KG1 (cell line): Measurements from ENCODE around the gene FAM131B.

ENCODE experiments used
- DNase-seq: peaks from one replicate; lab custom pipeline; 2025; lab: John Stamatoyannopoulos, UW

FAM131B gene

DNA sequence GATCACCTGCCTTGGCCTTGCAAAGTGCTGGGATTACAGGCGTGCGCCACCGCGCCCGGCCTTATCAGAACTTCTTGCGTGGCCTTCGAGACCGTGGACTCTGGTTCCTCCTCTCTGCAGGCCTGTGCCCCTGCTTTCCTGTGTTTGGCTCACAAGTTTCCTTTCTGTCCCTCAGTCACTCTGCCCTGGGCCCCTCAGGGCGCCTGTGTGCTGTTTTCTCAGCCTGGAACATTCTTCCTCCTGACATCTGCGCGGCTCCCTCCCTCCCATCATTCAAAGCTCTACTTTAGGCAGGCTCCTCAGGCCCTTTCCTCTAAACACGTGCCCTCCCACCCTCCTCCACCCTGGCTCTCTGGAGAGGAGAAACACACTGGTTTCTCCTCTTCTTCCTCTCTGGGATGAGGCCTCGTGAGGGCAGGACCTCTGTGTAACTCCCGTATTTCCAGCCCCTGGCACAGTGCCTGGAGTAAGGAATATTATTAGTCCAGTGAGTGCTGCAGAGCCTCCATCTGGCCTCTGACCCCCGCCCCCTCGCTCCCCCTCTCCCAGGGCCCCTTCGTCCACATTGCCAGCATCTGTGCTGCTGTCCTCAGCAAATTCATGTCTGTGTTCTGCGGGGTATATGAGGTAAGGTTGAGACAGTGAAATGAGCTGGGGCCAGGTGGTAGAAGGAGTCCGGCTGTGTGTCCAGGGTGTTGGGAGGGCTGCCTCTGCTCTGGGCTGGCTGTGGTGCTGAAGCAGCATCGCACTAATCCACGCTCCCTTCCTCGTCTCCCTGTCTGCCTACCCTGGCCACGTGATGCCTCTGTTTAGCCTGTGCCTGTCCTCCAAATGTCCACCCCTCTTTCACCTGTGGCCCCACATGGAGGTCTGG, 39.5 kb downstream of the FAM131B start:
- no peak for DNase-seq

DNA sequence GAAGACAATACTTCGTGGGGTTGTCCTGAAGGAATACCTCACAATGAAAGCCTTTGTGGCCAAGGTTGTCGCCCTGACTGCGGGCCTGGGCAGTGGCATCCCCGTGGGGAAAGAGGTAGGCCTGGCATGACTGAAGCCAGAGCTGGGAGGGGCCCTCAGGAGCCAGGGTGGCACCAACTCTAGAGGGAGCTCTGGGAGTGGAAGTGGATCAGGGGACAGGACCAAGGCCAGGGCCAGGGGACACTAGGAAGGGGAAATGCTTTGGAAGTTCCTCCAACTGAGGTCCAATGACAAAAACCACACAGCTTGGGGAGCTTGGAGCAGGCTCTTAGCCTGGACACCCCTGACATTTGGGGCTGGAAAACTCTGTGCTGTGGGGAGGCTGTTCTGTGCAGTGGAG, 40.8 kb downstream of the FAM131B start:
- no peak for DNase-seq

DNA sequence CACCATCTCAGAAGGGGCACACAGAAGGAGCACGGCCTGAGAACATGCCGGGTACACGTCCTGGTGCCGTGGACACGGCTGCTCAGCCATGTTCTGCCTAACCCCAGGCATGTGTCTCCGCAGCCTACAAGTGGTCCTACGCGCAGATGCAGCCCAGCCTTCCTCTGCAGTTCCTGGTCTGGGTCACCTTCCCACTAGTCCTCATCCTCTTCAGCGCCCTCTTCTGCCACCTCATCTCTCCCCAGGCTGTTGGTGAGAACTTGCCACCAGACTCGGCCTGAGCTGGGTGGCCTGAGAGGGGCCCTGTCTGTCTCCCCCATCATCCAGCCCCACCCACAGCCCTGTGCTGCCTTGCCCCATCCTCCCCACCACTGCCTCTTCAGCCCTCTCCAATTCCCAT, 41.3 kb downstream of the FAM131B start:
- no peak for DNase-seq

DNA sequence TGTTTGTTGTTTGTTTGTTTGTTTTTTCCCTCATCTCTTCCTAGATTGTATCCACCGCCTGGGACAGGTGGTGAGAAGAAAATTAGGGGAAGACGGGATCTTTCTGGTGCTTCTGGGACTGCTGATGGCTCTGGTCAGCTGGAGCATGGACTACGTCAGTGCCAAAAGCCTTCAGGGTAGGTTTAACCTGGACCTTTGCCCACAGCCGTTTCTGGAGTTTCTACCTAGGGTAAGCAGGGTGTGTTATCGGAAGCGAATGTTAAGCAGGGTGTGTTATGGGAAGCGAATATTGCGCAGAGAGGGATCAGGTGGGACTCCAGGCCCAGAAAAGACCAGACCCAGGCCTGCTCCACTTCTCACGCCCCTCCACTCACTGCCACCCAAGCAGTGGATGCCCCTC, 41.9 kb downstream of the FAM131B start:
- DNase-seq: no peak

DNA sequence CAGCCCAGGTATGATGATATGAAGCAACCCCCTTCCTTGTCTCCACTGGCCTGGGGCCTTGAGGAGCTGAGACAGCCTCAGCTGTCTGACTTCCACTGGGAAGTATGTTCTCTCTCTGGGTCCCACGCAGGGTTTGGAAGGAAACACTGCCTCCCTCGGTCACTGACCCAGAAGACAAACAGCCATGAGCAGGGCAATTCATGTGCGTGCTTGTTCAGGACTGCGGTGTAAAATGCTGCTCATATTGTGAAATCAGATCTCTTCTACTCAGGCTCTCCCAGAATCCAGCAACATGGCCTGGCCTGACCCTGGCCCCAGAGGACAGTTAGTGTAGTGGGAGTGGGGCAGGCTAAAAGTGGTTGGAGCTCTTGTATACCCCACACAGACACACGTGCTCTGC, 43.9 kb downstream of the FAM131B start:
- DNase-seq: no peak

DNA sequence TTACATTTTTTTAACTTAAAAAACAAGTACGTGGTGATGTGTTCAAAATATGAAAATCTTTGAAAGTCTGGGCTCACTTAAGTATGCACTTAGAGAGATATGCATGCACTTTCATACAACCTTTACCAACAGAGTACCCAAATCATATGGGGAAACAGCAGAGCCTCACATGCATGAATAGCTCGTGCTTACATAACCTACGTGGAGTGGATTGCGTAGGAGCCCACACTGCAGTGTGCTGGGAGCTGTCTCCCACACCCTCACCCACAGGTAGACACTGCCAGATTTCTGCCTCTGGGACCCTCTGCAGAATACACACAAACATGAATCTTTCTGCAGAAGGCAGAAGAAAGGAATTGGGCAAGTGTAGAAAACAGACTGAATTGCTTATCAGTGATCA, 46.0 kb downstream of the FAM131B start:
- DNase-seq: no peak

DNA sequence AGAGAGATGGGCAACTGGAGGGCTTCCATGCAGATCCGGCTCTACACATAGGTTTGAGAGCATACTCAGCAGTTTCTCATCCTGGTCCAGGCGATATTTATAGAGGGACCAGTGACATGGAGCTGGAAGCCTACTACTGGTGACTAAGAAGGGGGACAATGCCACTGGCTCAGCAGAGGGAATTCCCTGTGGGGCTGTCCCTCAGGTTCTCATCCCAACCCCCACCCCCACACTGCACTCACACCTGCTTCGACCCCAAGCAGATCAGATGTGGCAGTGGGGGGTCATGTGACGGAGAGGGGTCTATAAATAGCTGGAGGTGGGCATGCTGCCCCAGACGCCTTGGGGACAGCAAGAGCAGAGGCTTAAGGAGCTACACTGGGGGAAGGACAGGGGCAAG, 46.7 kb downstream of the FAM131B start, which contains the start of gene CLCN1:
TSS of gene CLCN1 (plus strand) at position 336 of the 400 bp plus-strand sequence. CDS start 102 bp downstream, outside the sequence.
- DNase-seq: no peak

DNA sequence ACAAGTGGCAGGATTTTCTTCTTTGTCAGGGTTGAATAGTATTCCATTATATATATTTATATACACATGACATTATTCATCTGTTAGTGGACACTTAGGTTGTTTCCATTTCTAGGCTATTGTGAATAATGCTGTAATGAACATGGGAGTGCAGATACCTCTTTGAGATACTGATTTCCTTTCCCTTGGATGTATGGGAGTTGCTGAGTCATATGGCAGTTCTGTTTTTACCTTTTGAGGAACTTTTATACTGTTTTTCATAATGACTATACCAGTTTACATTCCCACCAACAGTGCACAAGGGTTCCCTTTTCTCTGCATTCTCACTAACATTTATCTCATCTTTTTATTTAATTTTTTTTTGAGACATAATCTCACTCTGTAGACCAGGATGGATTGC, 48.4 kb downstream of the FAM131B start:
- no peak for DNase-seq

DNA sequence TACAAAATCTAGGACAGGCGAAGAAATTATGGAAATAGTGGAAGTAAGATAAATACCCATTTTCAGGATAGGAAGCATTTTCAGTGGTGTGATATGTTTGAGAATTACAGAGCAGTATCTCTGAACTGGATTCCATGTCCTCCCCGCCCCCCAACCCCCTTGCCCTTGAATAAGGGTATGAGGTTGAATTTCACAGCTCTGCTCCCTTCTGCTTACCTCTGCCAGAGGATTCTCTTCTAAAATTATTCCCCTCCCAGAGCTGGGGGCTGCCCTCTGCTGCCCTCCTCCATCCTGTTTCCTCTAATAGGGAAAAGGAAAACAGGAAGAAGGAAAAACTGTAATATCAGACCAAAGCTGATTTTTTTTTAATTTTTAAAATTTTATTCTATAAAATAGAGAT, 53.9 kb downstream of the FAM131B start:
- no peak for DNase-seq

DNA sequence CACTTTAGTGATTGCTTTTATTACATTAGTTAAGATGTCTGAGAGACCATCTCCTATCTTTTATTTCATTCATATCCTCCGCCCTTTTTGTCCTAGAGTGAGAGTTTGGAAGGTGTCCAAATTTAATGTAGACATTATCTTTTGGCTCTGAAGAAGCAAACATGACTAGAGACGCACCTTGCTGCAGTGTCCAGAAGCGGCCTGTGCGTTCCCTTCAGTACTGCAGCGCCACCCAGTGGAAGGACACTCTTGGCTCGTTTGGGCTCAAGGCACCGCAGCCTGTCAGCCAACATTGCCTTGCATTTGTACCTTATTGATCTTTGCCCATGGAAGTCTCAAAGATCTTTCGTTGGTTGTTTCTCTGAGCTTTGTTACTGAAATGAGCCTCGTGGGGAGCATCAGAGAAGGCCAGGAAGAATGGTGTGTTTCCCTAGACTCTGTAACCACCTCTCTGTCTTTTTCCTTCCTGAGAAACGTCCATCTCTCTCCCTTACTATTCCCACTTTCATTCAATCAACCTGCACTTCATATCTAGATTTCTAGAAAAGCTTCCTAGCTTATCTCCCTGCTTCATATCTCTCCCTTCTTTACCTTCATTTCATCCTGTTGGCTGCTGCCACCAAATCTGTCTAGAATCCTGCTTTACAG, 57.0 kb downstream of the FAM131B start:
- DNase-seq: no peak

DNA sequence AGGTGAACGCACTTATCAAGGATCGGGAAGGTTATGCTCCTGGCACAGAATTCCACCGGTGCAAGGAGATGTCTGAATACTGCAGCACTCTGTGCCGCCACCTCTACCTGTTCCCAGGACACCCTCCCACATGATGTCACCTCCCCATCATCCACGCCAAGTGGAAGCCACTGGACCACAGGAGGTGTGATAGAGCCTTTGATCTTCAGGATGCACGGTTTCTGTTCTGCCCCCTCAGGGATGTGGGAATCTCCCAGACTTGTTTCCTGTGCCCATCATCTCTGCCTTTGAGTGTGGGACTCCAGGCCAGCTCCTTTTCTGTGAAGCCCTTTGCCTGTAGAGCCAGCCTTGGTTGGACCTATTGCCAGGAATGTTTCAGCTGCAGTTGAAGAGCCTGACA, 57.6 kb downstream of the FAM131B start:
- DNase-seq: no peak

DNA sequence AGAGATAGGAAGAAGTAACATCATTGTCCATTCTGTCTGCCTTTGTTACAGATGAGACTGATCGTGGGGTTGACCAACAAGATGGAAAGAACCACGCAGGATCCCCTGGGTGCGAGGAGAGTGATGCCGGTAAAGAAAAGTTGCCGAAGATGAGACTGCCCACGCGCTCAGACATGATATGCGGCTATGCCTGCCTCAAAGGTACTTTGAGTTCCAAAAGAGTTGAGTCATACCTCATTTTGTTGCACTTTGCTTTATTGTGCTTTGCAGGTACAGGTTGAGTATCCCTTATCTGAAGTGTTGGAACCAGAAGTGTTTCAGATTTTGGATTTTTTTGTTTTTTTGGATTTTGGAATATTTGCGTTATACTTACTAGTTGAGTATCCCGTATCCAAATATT, 58.8 kb downstream of the FAM131B start:
- DNase-seq: no peak
